HS-5 (cell line): ENCODE measurements around the gene VSIG1.

Experiments used
- DNase-seq: peaks from one replicate; pipeline ENCODE4 v3.0.0-alpha.2; 2012; ENCODE audit warnings: low read depth

Gene VSIG1

DNA sequence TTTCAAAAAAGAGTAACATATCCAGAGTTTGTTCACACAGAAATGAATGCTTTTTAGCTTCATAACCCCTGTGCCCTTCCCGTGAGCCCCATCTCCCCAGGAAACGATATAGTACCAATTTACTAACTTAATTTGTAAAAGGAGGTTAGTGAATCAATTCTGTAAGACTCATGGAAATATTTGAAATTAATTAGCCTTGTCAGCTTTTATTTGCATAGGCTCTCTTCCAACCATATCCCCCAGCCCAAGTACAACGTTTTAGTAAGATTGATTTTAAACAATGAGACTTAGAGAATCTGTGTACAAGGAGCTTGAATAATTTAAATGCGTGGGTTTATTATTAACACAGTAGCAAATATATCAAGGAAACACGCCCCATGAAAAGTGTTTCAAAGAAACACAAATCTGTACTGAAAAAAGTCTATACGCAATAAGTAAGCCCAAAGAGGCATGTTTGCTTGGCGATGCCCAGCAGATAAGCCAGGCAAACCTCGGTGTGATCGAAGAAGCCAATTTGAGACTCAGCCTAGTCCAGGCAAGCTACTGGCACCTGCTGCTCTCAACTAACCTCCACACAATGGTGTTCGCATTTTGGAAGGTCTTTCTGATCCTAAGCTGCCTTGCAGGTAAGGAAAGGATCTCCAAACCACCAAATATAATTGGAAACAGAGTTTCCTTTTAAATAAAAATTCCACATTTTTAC lies at the start of gene VSIG1:
Gene VSIG1, plus strand, starts transcription at position 512 of the 703 bp plus-strand sequence. Its CDS starts 66 bp downstream, at position 578.
- no peak for DNase-seq

DNA sequence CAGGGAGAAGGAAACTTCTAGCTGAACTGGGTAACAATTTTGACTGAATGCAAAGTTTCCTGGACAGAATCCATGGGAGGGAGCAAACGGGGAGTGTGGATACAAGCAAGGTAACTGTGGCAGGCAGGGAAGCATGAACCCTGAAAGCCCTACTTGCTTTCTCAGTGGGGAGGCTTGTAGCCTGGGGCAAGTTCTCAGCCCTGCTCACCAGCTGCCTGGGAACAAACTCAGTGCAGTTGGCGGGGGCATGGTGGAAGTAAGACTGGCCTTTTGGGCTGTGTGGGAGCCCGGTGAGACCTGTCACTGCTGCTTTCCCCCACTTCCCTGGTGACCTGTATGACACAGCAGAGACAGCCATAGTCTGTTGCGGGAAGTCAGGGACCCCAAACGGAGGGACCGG lies 48.7 kb upstream of the VSIG1 start:
- no peak for DNase-seq

DNA sequence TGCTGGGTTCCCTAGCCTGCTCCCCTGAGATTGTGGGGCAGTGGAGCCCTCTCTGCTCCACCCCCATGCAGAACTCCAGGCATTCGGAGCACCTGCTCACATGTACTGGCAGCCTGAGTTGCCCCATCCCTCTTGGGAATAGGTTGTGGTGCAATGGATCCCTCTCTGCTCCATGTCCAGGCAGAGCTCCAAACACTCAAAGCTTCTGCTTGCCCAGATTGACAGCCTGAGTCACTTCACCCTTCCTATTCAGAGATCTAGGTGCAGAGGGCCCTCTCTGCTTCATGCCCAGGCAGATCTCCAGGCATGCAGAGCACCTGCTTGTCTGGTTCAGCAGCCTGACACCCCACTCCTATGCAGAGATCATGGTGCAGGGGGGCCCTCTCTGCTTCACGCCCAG lies 44.1 kb upstream of the VSIG1 start:
- no peak for DNase-seq

DNA sequence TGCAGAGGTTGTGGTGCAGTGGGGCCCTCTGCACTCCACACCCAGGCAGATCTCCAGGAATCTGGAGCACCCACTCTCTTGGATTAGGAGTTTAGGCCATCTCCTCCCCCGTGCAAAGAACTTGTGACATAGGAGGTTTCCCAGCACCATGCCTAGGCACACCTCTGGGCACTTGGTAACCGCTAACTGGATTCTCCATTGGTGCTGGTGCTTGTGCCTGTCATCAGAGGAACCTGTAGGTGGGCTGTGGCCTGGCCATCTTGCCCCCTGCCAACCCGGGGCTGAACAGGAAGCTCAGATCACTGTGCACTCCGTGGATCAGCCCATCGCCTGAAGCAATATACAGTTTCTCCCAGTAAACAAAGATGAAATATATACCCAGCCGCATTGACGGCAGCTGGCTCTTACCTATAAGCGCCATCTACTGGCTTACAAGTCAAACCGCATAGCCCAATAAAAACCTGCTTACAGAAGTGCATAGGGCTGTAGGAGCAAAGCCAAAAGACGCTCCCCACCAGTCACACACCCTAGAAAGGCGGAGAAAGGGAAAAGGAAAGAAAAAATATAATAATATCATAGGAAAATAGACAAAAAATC lies 43.5 kb upstream of the VSIG1 start:
- DNase-seq: no peak

DNA sequence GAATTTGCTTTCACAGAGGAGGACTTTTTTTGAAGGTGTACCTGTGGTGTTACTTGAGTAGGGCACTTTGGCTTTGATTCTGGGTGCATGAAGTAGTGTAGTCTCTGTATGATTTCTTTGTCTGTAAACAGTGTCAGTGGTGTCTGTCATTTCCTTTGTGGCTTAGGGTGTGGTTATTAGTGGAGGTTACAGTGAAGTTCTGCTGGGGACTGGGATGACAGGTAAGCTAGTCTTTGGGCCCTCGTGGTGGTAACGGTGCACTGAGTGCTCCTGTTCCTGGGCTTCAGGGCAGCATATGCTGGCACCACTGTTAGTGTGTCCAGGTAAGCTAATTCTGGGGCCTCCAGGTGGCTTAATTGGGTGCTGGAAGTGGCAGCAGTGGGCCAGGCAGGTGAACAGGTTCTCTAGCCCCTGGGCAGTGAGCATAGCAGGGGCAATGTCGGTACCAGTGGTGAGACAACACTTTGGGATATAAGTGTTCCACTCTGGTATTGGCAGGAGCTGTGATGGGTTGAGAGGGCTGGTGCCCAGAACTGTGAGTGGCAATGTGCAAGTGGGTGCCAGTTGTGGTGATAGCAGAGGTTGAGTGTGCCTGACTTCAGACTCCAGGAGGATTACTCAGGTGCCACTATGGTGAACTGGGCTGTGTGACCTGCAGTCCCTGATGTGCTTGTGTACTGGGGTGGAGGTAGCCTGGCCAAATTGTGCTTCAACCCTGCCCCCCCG lies 26.0 kb upstream of the VSIG1 start:
- DNase-seq: no peak

DNA sequence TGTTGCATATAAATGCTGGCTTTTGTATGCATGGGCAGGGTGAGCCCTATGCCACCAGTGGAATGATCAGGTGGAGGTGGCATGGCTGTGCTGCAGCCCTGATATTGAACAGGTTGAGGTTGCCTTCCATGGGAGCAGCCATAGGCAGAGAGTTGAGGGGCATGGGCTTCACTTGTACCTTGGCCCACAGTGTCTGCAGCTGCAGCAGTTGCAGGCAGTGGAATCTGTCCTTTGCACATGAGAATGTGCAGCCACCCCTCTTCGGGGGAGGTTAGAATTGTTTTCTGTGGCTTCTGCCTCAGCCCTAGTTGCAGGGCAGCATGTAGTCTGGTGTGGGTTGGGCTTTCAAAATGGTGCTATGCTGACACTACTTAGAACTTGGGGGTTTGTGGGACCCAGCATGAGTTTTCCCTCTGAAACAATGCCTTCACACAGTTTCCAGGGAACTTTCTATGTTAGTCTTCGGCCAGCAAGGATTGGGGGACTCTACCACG lies 25.4 kb upstream of the VSIG1 start:
- DNase-seq: no peak

DNA sequence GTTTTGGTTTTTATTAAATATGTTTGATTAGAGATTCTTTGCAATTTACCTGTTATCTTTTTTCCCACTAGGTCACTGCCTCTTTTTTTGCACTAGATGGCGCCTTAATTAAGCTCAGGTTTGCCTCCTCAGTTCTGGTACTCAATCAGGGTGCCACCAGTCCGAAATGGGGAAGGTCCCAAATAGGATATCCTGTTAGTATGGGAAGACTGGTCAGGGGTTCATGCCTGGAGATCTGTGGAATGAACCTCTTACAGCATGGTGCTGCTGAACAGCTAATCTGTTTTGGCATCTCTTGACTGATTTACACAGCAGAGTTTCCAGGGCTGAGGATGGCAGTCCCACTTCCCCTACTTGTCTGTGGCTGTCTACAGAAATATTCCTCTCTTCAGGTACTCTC lies 24.2 kb upstream of the VSIG1 start:
- DNase-seq: no peak

DNA sequence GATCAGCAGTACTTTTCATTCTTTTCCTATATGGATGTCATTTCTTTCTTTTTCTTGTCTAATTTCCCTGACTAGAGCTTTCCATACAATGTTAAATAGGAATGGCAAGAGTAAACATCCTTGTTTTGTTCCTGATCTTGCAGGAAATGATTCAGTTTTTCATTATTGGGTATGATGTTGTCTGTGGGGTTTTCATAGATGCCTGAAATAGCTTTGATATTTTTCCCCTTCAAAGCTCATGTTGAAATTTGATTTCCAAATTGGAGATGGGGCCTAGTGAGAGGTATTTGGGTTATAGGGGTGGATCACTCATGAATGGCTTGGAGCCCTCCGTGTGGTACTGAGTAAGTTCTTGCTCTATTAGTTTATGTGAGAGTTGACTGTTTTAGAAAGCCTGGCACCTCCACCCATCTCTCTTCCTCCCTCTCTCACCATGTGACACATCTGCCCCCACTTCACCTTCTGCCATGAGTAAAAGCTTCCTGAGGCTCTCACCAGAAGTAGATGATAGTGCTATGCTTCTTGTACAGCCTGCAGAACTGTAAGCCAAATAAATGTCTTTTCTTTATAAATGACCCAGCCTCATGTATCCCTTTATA lies 22.3 kb upstream of the VSIG1 start:
- no peak for DNase-seq

DNA sequence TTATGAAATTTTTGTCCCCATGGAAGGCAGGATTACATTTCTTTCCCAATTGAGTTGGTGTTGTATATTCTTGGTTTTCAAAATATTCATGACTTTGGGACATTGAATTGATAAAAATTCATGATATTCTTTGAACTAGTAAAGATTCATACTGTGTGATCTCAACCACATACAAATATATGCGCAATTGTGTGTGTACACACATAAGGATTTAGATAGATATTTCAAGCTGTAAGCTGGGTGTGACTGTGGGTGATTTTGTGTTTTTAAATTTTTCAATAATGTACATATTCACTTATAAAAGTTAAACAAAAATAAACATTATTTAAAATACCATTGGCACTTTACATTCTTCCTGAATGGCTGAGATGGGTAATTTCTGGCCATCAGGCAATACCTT lies 19.5 kb upstream of the VSIG1 start:
- no peak for DNase-seq

DNA sequence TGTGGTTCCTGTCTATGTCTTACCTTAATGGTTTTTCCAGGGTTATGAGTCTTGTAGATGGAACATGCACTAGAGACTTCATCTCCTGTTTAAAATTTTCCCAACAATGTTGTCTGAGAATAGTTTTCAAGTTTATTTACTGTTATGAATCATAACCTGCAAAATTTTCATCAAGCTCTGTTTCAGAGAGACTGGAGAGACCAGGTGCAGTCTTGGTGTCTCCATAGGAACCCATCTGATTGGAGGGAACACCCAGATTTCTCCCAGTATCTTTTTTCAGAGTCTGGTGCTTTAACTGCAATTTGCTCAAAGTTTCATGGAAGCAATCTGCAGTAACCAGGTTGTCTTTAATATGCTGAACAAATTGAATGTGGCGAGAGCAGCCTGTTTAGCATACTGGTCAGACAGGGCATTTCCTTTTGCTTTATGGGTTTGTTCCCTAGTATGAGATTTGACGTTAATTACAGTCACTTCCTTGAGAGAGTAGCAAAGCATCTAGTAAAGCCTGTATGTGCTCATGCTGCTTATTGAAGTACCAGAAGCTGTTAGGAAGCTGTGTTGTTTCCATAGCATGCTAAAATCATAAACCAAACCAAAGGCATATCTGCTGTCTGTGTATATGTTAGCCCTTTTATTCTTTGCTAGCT lies 18.8 kb upstream of the VSIG1 start:
- DNase-seq: no peak

DNA sequence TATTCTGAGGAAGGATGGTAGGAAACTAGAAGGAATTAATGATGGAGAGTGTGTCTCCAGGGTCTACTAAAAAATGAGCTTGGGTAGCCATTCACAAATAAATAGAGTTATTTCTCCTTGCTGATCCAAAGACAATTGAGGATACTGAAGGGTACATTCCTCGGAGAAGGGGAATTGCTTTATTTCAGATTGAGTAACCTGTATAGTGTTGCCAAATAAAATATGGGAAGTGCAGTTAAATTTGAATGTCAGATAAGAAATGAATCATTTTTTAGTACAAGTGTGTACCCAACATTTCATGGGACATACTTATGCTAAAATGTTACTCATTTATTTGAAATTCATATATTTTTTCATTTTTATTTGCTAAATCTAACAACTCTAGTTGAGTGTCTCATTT lies 16.0 kb upstream of the VSIG1 start:
- DNase-seq: no peak

DNA sequence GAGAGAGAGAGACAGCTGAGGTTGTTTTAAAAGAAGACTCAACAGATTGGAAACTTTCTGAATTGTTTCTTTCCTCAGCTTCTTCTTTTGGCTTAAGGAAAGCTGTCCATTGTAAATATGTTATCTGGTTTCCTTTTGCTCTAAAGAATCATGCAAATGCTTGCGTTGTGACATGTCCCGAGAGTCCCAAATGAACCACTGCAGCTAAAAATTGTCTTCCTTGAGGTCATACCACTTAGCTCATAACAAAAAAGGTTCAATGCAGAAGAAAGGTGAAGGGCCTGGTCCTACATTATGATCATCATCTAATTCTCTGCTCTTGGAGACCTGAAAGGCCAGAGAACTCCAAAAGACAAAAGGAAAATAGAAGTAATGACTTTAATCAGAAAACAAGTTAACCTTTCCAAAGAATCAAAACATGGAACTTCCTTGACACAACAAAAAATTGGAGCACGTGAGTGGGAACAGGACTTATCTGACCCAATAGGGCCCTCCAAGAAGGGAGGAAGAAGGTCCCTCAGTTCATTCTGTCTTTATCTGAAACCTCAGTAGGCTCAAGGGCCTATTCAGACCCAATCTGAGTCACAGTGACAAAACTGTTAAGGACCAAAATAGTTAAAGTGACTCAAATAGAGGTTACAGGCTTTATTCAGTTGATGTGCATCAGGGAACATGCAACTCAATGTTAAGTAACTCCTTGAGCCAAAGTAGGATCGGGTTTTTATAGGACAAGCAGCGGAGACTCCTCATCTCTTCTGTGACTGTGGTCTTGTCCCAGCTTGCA lies 14.7 kb upstream of the VSIG1 start:
- DNase-seq: no peak

DNA sequence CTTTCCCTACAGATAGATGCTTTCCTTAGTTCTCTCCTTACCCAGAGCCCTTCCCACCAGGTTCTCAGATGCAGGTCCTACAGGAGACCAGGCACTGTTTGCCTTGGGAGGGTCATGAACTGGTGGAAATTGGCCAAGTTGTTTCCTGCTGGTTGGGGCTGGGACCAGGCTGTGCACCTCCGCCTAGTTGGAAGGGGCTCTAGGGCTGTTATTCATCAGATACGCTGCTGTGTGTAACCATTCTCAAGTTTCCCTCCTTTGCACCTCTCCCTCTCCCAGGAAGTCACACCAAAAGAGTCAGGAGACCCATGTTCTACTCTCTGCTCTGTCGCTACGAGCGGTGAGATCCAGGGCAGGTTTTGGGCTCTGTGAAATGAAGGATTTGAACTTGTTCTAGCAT lies 11.9 kb upstream of the VSIG1 start:
- no peak for DNase-seq

DNA sequence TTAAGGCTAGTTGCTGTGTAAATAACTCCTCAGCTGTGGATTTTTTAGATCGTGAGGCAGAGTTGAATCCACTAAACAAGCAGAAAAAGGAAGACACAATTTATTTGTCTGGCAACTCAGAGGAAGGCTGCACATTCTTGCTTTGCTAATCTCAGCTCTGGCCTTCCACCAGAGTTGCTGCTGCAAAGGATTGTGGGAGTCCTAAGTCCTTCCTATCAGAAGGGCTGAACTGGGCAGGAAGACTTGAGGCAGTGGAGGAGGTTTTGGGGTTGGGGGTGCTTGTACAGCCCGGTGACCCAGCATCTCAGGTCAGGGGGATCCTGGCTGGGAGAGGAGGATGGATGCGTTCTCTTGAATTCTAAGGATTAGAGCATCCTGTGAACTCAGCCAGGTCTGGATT lies 11.0 kb upstream of the VSIG1 start:
- no peak for DNase-seq

DNA sequence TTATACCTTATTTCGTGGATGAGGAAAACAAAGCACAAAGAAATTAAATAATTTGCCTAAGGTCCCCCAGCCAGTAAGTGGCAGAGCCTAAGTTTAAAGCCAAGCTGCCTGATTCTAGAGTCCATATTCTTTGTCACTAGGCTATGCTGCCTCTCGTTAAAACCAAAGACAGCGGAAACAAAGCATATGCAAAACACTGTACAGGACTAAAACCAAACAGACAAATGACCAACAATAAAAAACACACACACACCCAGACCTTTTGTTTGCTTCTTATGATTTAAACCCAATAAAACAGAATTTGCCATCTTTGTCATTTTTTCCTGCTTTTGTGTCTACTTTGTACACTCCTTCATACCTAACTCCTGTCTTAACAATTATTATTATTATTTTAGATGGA lies 10.1 kb upstream of the VSIG1 start:
- no peak for DNase-seq

DNA sequence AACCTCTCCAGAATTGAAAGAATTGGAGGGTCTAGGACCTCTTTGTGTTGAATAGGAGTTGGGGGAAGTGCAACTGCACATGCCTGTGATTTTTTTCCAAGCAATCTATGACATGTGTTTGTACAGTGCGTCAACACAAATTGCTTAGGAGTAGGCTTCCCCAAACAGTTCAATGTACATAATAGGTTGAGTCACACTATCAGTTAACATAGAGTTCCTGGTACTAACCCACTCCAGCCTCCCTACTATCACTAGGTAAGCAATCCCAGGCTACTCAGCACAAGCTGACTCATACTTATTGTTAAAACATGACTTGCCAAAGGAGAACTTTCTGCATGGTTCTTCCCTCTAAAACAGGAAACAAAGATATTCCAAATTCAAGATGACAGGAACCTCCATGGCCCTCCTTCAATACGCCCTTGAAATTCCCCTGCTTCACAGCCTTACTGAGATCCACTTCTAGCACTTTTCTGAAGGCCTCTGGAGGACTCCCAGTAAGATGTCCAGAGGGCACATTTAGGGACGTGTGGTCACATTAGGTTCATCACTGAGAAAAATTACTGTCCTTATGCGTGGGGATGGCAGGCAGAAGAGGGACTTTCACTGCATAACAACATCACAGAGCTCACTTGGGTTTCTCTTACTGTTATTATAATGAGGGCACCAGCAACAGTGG lies 8.4 kb upstream of the VSIG1 start:
- DNase-seq: peak; percentile 61

DNA sequence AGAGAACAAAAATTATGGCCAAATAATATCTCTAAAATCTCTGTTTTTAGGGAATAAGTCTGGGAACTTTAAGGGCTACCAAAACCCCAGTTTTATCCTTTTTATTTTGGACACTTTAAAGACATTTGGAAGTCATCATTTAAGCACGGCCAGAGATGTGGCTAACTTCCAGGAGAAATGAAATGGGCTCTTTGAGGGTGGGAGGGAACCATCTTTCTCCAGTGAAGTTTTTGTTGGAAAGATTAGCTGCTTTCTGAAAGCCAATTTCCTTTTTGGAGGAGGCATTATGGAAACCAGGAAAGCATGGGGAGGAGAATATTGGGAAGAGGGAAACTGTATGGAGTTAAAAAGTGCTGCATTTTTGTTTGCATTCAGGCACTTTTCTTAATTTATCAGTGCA lies 4.8 kb downstream of the VSIG1 start:
- DNase-seq: no peak

DNA sequence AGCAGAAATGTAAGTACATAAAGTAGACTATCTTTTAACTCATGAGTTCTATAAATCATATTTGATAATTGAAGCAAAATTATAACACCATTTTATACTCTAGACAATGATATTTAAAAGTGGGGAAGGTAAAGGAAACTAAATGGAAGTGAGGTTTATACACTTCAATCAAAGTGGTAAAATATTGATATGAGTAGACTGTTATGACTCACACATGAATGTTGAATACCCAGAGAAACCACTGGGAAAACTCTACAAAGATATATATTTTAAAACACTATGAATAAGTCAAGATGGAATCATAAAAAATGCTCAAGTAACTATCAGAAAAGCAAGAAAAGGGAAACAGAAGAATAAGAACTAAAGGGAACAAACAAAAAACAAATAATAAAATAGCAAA lies 8.4 kb downstream of the VSIG1 start:
- DNase-seq: no peak

DNA sequence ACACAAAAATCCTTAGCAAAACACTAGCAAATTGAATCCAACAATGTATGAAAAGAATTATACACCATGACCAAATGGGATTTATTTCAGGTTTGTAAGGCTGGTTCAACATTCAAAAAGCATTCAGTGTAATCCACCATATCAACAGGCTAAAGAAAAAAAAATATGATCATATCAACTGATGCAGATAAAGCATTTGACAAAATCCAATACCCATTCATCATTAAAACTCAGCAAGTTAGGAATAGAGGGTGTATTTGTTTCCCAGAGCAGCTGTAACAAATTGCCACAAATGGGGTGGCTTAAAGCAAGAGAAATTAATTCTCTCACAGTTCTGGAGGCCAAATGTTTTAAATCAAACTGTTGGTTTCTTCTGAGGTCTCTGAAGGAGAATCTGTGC lies 10.7 kb downstream of the VSIG1 start:
- DNase-seq: no peak

DNA sequence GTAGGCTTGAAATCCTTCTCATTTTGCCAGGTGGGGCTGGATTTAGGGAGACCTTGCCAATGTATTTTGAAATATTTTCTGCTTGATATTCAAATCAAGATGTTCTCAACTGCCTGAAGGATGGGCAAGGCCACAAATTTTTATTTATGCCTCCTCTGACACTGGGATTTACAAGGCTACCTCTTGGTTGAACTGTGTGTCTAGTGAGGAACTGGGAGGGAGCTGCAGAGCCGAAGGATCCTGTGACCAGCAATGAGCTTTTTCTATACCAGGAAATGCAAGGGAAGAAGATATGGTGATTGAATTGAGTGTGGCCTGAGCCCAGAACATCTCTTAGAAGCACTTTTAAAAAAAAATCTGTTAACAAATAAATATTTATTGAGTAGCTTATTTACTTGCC lies 14.9 kb downstream of the VSIG1 start:
- no peak for DNase-seq

DNA sequence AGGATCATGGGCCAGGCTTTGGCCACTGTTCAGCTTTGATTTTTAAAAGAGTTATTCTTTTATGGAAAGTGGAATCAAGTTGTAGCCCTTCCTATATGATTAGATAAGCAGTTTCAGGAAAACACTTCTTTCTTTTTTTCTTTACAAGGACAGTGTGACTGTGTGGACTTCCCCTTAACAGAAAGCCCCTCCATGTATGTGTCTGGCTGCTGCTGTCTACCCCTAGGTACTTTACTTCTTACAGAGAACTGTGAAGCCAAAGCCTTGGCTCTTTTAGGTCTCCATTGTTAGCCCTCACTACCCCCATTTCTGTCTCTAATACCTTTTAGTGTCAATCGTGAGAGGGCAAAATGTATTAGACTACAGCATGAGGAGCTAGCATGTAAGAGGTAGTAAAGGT lies 19.1 kb downstream of the VSIG1 start:
- no peak for DNase-seq
